ENCODE results near the gene MAML3. TPM values are rescaled to one million over a fixed set of nuclear protein-coding genes. Genes with fewer than 3 reads are reported as not detected.

MAML3 gene
- total RNA-seq, 1 donor from 2014 or later, result 59.4 TPM

- peaks cover 51% of the 10 kb centered on the region for H3K4me1 Mint-ChIP-seq (ENCODE audit: low read depth, unreplicated experiment)
- peaks cover 5% of the 10 kb centered on the region for H3K27me3 Mint-ChIP-seq (ENCODE audit: unreplicated experiment)
- no peak for DNase-seq
- peaks cover 11% of the 10 kb centered on the region for H3K9me3 Mint-ChIP-seq (ENCODE audit: unreplicated experiment)
- no peaks in the 10 kb centered on the region for H3K36me3 Mint-ChIP-seq (ENCODE audit: unreplicated experiment)
- TF ChIP-seq, protein P1, sequence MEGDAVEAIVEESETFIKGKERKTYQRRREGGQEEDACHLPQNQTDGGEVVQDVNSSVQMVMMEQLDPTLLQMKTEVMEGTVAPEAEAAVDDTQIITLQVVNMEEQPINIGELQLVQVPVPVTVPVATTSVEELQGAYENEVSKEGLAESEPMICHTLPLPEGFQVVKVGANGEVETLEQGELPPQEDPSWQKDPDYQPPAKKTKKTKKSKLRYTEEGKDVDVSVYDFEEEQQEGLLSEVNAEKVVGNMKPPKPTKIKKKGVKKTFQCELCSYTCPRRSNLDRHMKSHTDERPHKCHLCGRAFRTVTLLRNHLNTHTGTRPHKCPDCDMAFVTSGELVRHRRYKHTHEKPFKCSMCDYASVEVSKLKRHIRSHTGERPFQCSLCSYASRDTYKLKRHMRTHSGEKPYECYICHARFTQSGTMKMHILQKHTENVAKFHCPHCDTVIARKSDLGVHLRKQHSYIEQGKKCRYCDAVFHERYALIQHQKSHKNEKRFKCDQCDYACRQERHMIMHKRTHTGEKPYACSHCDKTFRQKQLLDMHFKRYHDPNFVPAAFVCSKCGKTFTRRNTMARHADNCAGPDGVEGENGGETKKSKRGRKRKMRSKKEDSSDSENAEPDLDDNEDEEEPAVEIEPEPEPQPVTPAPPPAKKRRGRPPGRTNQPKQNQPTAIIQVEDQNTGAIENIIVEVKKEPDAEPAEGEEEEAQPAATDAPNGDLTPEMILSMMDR (IDR thresholded peaks at IDR 0.05; ENCODE audit: partially characterized antibody, unreplicated experiment), result no peak
- H3K4me3 Mint-ChIP-seq (ENCODE audit: unreplicated experiment), result peak overlapping the region; percentile 58
- H3K27ac Mint-ChIP-seq (ENCODE audit: unreplicated experiment), result peak overlapping the region; percentile 89
Observed at GRCh38 chr4:139764182-139764581, 389.8 kb downstream of the MAML3 start.

DNA sequence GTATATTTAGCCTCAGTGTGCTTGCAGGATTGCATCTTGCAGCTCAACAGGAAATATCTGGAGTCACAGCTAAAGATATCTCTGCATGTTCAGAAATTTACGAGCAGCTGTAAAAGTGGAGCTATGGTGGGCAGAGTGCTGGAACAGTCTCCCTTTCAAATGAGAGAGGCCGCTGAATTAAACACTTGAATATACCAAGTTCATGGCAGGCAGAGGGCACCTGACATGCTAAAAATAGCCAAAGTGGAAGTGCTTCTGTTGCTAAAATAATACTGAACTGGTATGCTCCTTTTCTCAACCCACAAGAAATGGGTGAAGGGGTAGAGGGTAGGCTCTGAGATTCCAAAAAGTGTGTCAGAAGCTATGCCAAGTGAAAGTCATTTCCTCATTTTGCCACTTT is 390.3 kb downstream of the MAML3 start:
- no peaks in the 10 kb centered on the region for H3K36me3 Mint-ChIP-seq (ENCODE audit: unreplicated experiment)
- TF ChIP-seq, protein P1 (IDR thresholded peaks at IDR 0.05; ENCODE audit: partially characterized antibody, unreplicated experiment), result no peak
- H3K27me3 Mint-ChIP-seq (ENCODE audit: unreplicated experiment), result peaks cover 5% of the 10 kb centered on the region
- H3K4me3 Mint-ChIP-seq (ENCODE audit: unreplicated experiment), result no peak overlapping the region
- no peak for DNase-seq
- H3K9me3 Mint-ChIP-seq (ENCODE audit: unreplicated experiment), result peaks cover 11% of the 10 kb centered on the region
- H3K27ac Mint-ChIP-seq (ENCODE audit: unreplicated experiment), result peak overlapping the region; percentile 85
- peaks cover 55% of the 10 kb centered on the region for H3K4me1 Mint-ChIP-seq (ENCODE audit: low read depth, unreplicated experiment)

DNA sequence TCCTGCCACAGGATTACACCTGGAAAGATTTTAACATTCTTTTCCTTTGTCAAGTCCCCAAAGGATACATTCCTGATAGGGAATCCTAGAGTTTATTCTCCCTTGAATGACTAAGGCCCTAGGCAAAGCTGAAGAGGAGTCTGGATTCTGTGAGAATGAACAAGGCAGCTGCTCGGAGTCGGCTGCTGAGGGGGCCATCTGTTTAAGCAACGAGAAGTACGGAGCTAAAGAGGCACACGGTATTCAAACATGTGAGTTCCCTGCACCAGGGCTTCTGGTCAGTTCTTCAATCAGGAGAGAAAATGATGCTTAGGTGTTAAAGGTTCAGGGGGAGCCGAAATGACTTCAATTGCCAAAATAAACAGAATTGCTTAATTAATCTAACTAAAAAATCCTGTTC is 390.8 kb downstream of the MAML3 start:
- no peaks in the 10 kb centered on the region for H3K36me3 Mint-ChIP-seq (ENCODE audit: unreplicated experiment)
- H3K27ac Mint-ChIP-seq (ENCODE audit: unreplicated experiment), result peak overlapping the region; percentile 85
- H3K4me1 Mint-ChIP-seq (ENCODE audit: low read depth, unreplicated experiment), result peaks cover 57% of the 10 kb centered on the region
- peaks cover 5% of the 10 kb centered on the region for H3K27me3 Mint-ChIP-seq (ENCODE audit: unreplicated experiment)
- TF ChIP-seq, protein P1 (IDR thresholded peaks at IDR 0.05; ENCODE audit: partially characterized antibody, unreplicated experiment), result no peak
- peaks cover 13% of the 10 kb centered on the region for H3K9me3 Mint-ChIP-seq (ENCODE audit: unreplicated experiment)
- H3K4me3 Mint-ChIP-seq (ENCODE audit: unreplicated experiment), result peak overlapping the region; percentile 67
- peak; percentile 53 for DNase-seq

- TF ChIP-seq, protein P1 (IDR thresholded peaks at IDR 0.05; ENCODE audit: partially characterized antibody, unreplicated experiment), result no peak
- H3K4me3 Mint-ChIP-seq (ENCODE audit: unreplicated experiment), result peak overlapping the region; percentile 67
- peaks cover 5% of the 10 kb centered on the region for H3K27me3 Mint-ChIP-seq (ENCODE audit: unreplicated experiment)
- DNase-seq, result no peak
- H3K27ac Mint-ChIP-seq (ENCODE audit: unreplicated experiment), result peak overlapping the region; percentile 85
- H3K36me3 Mint-ChIP-seq (ENCODE audit: unreplicated experiment), result peaks cover 3% of the 10 kb centered on the region
- H3K9me3 Mint-ChIP-seq (ENCODE audit: unreplicated experiment), result peaks cover 13% of the 10 kb centered on the region
- peaks cover 54% of the 10 kb centered on the region for H3K4me1 Mint-ChIP-seq (ENCODE audit: low read depth, unreplicated experiment)
Observed at GRCh38 chr4:139762720-139763119, 391.3 kb downstream of the MAML3 start.

DNA sequence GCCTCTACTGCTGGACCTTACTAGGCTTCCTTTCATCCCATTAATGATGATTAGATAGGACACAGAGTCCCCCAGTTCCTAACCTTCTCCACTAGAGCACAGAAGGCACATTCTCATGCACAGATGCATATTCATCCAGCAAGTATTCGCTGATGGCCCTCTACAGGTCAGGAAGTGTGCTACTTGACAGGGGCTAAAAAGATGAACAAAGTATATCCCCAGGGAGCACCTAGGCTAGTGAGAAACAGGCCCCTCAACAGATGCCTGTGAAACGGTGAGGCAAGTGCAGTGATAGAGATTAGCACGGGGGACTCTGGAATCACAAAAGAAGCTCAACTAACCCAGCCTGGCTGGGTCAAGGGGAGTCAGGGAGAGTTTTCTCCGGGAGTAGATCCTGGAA is 392.5 kb downstream of the MAML3 start:
- Mint-ChIP-seq H3K4me1 (ENCODE audit: low read depth, unreplicated experiment) (peaks cover 60% of the 10 kb centered on the region), H3K27me3 (ENCODE audit: unreplicated experiment) (peaks cover 13% of the 10 kb centered on the region), H3K36me3 (ENCODE audit: unreplicated experiment) (peaks cover 5% of the 10 kb centered on the region), H3K27ac (ENCODE audit: unreplicated experiment) (peak overlapping the region; percentile 85), H3K9me3 (ENCODE audit: unreplicated experiment) (peaks cover 14% of the 10 kb centered on the region), H3K4me3 (ENCODE audit: unreplicated experiment) (peak overlapping the region; percentile 58)
- TF ChIP-seq, protein P1 (IDR thresholded peaks at IDR 0.05; ENCODE audit: partially characterized antibody, unreplicated experiment), result peak; percentile 57
- DNase-seq, result no peak
